ENCODE measurements around the gene CRK. TPM values are rescaled to one million over a fixed set of nuclear protein-coding genes. Genes with fewer than 3 reads are reported as not detected.
"Not testable (repeated sequence)": the region's sequence is repeated elsewhere in the genome, so short reads cannot be mapped to it uniquely, and the experiment has no call there.

CRK gene
- total RNA-seq, 1 donor from 2014 or later: 49.6 TPM

GRCh38 chr17:1423456-1424135 lies 32.4 kb downstream of the CRK start:
- DNase-seq (ENCODE audit: low spot score): no peak

- DNase-seq (ENCODE audit: low spot score): no peak
Measured at GRCh38 chr17:1422885-1423284, 33.1 kb downstream of the CRK start.

GRCh38 chr17:1421470-1421869 lies 34.6 kb downstream of the CRK start:
- DNase-seq (ENCODE audit: low spot score): no peak

GRCh38 chr17:1420981-1421380 lies 35.1 kb downstream of the CRK start:
- DNase-seq (ENCODE audit: low spot score): no peak

GRCh38 chr17:1420163-1420562 lies 35.9 kb downstream of the CRK start:
- DNase-seq (ENCODE audit: low spot score): no peak

GRCh38 chr17:1418476-1418875 lies 37.6 kb downstream of the CRK start:
- not testable (repeated sequence) for DNase-seq (ENCODE audit: low spot score)

GRCh38 chr17:1416414-1416813 lies 39.6 kb downstream of the CRK start:
- no peak for DNase-seq (ENCODE audit: low spot score)

GRCh38 chr17:1414634-1415033 lies 41.4 kb downstream of the CRK start:
- no peak for DNase-seq (ENCODE audit: low spot score)

- no peak for DNase-seq (ENCODE audit: low spot score)
Measured at GRCh38 chr17:1414001-1414574, 41.9 kb downstream of the CRK start.

- no peak for DNase-seq (ENCODE audit: low spot score)
Measured at GRCh38 chr17:1413281-1413791, 42.7 kb downstream of the CRK start.

- no peak for DNase-seq (ENCODE audit: low spot score)
Measured at GRCh38 chr17:1412185-1413110, 43.6 kb downstream of the CRK start.

- DNase-seq (ENCODE audit: low spot score): no peak
Measured at GRCh38 chr17:1402262-1402586, 53.8 kb downstream of the CRK start.

GRCh38 chr17:1399679-1400512 lies 56.1 kb downstream of the CRK start, which contains the start of gene YWHAE:
Gene YWHAE (minus strand): TSS chr17:1400222. CDS start chr17:1400110, 112 bp downstream.
- peak; percentile 97 for DNase-seq (ENCODE audit: low spot score)

GRCh38 chr17:1398931-1399678 lies 56.9 kb downstream of the CRK start:
- DNase-seq (ENCODE audit: low spot score): peak; percentile 61

GRCh38 chr17:1398028-1398427 lies 58.0 kb downstream of the CRK start:
- DNase-seq (ENCODE audit: low spot score): no peak

GRCh38 chr17:1395876-1396665 lies 60.0 kb downstream of the CRK start:
- DNase-seq (ENCODE audit: low spot score): not testable (repeated sequence)

- no peak for DNase-seq (ENCODE audit: low spot score)
Measured at GRCh38 chr17:1391577-1391976, 64.5 kb downstream of the CRK start.

- DNase-seq (ENCODE audit: low spot score): no peak
Measured at GRCh38 chr17:1390432-1391367, 65.3 kb downstream of the CRK start.
